Activated gamma-delta T cell treated with Interleukin-2 at 50 U/mL for 16 hours (primary cell): ENCODE measurements around the gene GIMAP5.

Experiments
- DNase-seq: peaks from one replicate; pipeline ENCODE4 v3.0.0-alpha.2; 2020

The GIMAP5 gene

DNA sequence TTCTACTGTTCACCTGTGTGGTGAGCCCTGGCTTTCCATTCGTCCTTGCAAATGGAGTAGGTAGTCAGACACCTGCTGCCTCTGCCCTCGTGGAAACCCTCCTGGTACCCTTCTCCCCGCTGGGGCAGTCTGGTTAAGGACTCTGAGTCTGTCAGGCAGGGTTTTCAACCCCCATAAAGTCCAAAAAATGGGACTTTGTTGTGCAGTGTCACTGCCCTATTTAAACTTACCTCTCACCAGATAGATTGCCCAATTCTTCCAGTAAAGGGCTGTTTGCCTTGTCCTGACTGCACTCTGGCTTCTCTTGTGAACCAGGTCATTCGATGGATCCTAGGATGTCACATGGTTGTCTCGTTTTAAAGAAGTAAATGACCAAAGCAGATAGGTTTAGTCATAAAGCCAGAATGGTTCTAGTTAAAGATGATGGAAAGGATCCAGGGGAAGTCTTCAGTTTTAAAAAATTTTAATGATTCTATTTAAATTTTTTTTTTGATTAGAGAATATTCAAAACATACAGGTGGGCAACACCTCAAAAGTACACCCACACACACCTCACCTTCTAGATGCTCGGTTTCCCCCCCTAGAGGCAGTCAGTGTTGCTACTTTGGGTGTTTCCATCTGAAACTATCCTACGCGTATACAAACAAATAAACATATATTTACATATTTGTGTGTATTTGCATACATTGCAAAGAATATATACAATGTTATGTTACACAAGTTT is 41.0 kb downstream of the GIMAP5 start:
- no peak for DNase-seq

DNA sequence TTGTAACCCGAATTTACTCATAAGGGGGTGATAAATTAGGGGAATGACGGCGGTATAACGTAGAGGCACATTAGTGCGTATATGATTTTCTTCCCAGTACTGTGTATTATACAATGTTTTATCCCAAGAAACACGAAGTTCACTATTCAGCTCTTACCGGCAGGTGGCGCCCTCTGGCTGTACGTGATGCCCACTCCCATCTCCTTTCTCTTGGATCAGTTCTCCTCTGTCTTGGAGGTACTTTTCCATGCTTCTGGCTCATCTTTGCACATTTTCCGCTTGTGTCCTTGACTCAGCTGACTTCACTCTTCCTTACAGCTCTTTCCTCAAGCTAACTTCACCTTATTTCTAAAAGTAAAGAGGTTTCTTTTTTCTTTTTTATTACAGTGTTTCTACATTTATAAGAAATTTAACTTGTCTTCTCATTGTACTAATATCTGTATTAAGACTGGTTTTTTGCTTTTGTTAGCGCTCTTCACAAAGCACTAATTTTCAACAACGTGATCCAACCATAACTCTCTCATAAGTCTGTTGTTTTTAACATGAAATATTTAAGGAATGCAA is 41.6 kb downstream of the GIMAP5 start:
- peak; percentile 67 for DNase-seq

DNA sequence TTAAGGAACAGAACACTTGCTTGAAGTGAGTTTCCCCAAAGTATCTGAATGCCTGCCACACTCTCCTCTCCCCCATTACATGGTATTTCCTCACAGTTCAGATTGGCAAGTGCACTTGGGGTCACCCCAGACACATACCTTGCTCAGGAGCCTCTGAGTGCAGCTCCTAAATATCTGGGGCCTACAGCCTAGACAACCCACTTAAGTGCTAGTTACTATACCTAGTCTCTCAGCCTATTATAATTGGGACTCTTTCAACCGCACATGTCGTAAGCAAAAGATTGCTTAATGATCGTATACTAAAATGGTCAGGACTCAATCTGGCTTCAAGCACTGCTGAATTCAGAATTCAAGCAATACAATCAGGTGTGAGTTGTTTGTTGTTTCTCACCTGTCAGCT is 43.1 kb downstream of the GIMAP5 start:
- no peak for DNase-seq

DNA sequence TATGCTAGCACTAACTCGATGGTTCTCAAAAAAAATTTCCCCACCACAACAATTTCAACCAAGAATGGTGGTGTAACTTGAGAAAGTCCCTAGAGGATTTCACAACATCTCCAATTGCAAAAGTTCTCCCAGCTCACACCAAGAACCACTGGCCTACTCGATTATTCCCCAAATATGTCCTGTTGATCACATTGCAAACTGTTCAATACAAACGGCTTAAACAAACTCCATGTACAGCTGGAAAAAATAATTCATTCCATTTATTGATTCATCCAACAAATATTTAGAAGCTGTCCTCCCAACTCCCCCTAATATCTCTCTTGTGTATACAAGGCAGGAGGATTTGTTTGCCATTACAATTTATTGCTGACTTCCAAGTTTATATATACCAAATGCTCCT is 43.9 kb downstream of the GIMAP5 start:
- no peak for DNase-seq

DNA sequence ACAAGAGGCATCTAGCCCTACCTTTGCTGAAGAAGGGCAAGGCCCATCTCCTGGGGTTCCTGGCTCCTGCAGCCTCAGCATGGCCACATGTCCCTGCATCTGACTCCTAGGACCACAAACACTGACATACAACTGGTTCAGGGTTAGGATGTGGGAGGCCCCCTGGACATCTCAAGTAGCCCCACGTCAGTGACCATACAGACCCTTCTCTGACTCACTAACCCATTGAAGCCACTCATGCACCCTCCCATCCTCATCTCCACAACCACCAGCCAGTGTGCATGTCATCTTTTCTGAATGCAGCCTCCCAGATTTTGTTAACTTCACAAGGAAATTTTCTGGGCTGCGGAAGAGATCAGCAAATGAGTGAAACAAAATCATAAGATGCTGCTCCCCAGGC is 44.7 kb downstream of the GIMAP5 start:
- no peak for DNase-seq

DNA sequence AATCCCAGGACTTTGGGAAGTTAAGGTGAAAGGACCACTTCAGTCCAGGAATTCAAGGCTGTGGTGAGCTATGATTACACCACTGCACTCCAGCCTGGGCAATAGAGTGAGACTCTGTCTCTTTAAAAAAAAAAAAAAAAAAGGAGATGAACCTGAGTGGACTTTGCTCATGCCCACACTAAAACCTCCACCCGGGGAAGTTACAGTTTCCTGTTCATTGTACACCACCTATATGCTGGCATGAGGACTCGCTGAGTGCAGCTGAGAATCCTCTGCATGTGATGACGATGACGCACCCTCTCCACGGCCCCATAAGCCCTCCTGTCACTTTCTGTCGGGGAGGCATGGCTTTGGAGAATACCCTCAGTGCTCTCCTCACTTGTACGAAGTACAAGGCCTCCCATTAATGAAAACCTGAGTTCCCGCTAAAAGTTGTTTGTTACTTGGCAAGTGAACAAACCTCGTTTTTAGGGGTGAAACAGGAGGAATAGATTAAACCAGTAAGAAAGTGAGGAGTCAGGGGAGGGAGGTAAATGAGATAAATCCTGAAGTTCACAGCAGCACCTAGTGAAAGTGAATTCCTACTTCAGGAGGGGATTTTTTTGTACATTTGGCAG is 47.0 kb downstream of the GIMAP5 start:
- no peak for DNase-seq

DNA sequence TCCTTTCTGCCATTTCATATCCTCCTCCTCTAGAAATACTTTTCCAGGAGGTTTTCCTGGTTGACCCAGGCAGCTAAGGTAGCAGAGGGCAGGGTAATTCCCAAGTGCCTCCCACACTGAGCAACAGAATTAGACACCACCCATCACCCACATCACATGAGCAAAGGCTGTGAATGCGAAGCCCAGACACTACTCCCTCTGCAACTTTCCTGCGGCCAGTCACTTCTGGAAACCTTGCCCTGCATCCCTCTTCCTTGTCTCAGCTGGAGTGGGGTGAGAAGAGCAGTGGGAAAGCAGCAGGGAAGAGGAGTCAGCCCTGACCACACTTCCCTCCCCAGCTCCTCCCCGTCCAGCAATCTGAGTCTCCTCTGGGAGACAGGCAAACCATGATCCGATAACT is 47.7 kb downstream of the GIMAP5 start:
- no peak for DNase-seq

DNA sequence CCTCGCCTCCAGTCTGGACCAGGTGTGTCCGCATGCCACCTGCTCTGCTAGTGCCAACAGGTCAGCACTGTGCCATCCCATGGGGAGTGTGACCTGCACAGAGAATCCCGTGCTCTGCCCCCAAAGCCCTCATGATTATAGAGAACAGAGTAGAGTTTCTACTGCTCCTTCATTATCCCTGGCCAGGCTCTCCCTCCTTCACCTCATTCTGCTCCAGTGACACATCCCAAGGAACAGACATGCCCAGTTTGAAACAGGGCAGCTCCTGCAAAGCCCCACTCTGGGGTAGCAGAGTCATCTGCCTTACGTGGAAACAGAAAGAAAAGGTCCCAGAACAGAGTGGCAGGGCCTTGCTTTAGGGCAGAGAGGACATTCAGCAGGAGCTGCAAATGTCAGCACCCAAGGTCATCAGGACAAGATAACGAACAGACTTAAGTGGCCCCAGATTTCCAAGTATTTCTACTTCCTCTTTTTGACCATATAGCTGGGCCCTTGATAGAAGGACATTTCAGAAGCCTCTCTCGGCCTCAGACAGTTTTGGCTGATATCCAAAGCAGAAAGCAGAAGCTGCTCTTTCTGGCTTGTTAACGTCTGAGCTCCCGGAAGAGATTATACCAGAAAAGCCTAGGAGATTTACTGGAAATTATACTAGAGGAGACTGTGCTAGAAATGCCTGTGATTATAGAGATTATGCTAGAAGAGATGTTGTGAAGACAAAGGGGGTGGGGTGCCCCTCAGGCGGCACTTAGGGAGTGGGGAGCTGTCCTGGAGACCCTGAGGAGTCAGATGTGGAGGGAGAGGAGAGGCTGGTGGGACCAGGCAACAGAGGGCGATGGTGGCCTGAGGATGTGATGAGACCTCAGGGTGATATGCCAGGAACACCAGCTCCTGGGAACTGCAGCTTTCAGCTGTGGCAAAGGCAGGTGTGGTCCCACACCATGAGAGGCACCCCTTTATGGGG is 50.4 kb downstream of the GIMAP5 start:
- DNase-seq, result no peak

DNA sequence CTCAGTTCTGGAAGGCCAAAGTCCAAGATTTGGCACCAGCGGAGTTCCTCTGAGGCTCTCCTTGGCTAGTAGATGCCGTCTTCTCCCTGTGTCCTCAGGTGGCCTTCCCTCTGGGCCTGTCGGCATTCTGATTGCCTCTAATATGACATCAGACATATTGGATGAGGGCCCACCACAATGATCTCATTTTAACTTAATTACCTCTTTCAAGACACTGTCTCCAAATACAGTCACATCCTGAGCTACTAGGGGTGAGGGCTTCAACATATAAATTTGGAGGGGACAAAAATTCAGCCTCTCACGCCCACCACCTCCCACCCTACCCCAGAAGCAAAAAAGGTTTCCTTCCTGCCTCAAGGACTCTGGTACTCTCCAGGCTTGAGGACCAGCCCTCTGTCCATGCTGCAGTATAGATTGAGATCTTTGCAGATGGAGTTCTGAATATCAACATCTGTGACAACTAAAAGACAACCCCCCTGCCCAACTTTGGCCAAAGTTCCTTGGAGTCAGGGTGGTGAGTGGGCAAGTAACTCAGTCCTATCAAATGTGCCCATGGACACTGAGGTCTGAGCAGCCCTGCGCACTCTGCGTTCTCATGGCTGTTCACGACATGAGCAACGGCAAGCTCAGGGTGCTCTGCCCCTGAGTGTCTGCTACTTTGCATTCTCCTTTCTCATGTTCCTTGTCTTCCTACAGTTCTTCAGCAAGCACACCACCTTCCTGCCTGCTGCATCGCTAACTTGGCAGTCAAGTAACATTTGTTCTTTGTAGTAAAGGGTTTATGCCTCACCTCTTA is 51.5 kb downstream of the GIMAP5 start:
- DNase-seq, result no peak

DNA sequence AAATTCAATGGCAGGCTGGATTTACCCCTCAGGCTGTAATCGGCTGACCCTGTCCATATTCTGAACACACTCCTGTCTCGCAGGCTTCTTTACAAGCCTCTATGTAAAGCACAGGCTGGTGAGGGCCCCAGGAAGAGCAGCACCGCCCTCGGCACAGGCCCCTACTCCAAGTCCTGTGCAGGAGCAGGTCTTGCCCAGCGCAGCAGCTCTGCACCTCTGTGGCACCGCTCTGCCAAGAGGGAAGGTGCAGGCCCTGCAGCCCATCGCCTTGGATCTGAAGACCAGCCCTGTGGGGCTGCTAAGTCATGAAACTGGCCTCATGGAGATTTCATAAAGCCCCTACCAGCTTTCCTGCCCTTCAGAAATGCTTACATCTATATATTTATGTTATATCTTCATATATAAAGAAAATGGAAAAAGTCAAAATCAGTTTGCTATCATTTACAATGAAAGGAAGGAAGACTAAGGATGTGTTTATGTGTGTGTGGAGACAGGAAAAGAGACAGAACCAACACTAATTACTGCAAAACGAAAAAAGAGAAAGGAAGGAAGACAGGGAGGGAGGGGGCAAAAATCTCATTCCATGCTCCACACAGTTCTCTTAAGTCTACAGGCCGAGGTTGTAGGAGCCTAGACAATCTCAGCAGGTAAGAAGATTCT is 53.3 kb downstream of the GIMAP5 start:
- DNase-seq, result no peak

DNA sequence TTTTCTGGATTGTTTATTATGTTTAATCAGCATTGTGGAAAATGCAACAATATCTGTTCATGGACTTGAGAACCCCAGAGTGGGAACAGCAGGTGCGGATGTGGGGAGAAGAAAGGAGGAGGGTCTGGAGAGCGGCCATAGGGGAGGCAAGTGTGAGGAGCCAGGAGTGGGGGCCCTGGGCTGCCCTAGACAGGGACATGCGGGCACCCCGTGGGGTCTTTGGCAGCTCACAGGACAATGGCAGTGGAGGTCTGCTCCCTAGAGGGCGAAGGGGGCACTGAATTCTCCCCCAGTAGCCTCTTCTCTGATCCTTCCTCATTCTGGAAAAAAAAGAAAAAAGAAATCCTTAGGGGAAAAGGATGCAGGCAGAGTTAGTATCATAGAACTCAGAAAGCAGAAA is 54.1 kb downstream of the GIMAP5 start:
- DNase-seq, result no peak

DNA sequence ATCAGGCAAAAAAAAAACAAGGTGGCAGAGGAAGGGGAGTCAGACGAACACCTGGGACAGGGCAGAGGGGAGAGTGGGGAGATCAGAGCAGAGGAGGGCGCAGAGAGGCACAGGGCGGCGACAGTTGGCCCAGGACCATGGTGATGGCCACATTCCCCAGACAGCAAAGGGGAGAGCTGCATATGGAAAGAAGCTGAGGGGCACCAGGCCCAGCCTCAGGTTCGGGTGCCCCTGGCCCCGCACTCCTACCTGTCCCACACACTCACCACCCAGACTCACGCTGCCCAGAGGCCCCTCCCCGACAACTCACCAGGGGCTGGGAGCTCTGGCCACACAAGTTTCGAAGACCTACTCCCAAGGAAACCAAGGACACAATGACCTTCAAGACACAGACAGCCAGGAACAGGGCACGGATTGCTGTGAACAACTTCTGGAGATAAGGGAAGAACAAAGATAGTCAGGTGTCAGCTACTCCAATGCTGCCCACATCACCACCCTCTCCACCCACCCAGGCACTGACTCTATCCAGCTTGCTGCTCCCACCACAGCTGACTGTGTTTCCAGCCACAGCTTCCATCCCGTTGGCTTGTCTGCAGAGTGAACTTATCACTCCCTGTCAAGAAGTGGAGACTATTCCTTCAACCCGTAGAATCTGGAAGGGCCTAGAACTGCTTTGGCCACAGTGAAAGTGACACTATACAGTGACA is 54.7 kb downstream of the GIMAP5 start:
- DNase-seq, result no peak
